CD4-positive, alpha-beta memory T cell (primary cell): ENCODE measurements around the gene TBC1D20. TPM values are rescaled to one million over a fixed set of nuclear protein-coding genes. Genes with fewer than 3 reads are reported as not detected.
A peak's percentile ranks its signal among the peaks of the same experiment; 100 is the strongest.
"Not testable (repeated sequence)": the region's sequence is repeated elsewhere in the genome, so short reads cannot be mapped to it uniquely, and the experiment has no call there.

Experiments
- CTCF ChIA-PET: fragments of 350-600 bp; sonication (Branson Sonifier 250); formaldehyde crosslinking; loops from one replicate; lab custom pipeline; 2021; ENCODE audit warnings: inconsistent platforms; ENCODE audit not compliant: partially characterized antibody; lab: Charles Lee
- POLR2A ChIA-PET: fragments of 350-600 bp; sonication (Branson Sonifier 250); formaldehyde crosslinking; loops from one replicate; lab custom pipeline; 2021; ENCODE audit not compliant: partially characterized antibody; lab: Charles Lee
- DNase-seq, 5 donors: peaks; one replicate each; pipeline versions ENCODE4 v3.0.0 to v3.0.0-alpha.2; 2020 to 2022; ENCODE audit warnings: mixed read lengths in 1 of 5
- H3K27ac ChIP-seq: one replicate; pipeline ENCODE4 v1.7.0; 2013; ENCODE audit warnings: low read depth, low read length
- H3K27me3 ChIP-seq: 2 replicates; pipeline ENCODE4 v1.7.0; 2013; ENCODE audit warnings: mild to moderate bottlenecking, low read length, moderate library complexity; ENCODE audit not compliant: insufficient read depth
- H3K36me3 ChIP-seq: 2 replicates; pipeline ENCODE4 v1.7.0; 2013; ENCODE audit warnings: mild to moderate bottlenecking, low read length, moderate library complexity; ENCODE audit not compliant: insufficient read depth
- H3K4me1 ChIP-seq: 2 replicates; pipeline ENCODE4 v1.7.0; 2013; ENCODE audit warnings: mild to moderate bottlenecking, low read length, moderate library complexity; ENCODE audit not compliant: insufficient read depth
- H3K4me3 ChIP-seq, 2 donors: one replicate each; pipeline ENCODE4 v1.7.0; 2013; ENCODE audit warnings: low read length in 2 of 2, mild to moderate bottlenecking in 1 of 2
- H3K9me3 ChIP-seq, 2 donors: one replicate each; pipeline ENCODE4 v1.7.0; 2013; ENCODE audit warnings: low read length in 2 of 2, control low read depth in 1 of 2; ENCODE audit not compliant: control insufficient read depth in 1 of 2
- H3K27ac Mint-ChIP-seq, 7 donors: one replicate each; pipeline ENCODE4 v1.8.0; 2020 to 2021; ENCODE audit warnings: mixed read lengths in 7 of 7, mild to moderate bottlenecking in 6 of 7, inconsistent platforms in 3 of 7, moderate library complexity in 3 of 7
- H3K27me3 Mint-ChIP-seq, 2 donors: one replicate each; pipeline ENCODE4 v1.8.0; 2020 to 2021; ENCODE audit warnings: mixed read lengths in 2 of 2
- H3K36me3 Mint-ChIP-seq, 2 donors: one replicate each; pipeline ENCODE4 v1.8.0; 2020 to 2021; ENCODE audit warnings: mixed read lengths in 2 of 2, inconsistent platforms in 1 of 2, mild to moderate bottlenecking in 1 of 2
- H3K4me1 Mint-ChIP-seq, 4 donors: one replicate each; pipeline ENCODE4 v1.8.0; 2020 to 2021; ENCODE audit warnings: mixed read lengths in 4 of 4, mild to moderate bottlenecking in 1 of 4
- H3K4me3 Mint-ChIP-seq, 8 donors: one replicate each; pipeline ENCODE4 v1.8.0; 2020 to 2021; ENCODE audit warnings: mixed read lengths in 8 of 8, mild to moderate bottlenecking in 7 of 8, moderate library complexity in 6 of 8, inconsistent platforms in 3 of 8
- H3K9me3 Mint-ChIP-seq, 8 donors: one replicate each; pipeline ENCODE4 v1.8.0; 2020 to 2021; ENCODE audit warnings: mixed read lengths in 8 of 8, mild to moderate bottlenecking in 5 of 8, inconsistent platforms in 3 of 8, moderate library complexity in 1 of 8
- intact Hi-C: fragments of 100-400 bp; cut with micrococcal nuclease; formaldehyde crosslinking; loops from one replicate; pipeline ENCODE4 v1.15.1; 2023
- polyA plus RNA-seq, 2 donors: library from polyadenylated mRNA; unstranded; fragments of 300-500 nt; fragmentation: Illumina TruSeq; gene quantifications; one replicate each; pipeline ENCODE4 v1.2.3, GENCODE V29; 2021
- total RNA-seq, 2 experiments: library from RNA; stranded (reverse); gene quantifications; one replicate each; pipeline ENCODE4 v1.2.3, GENCODE V29; 2021

TBC1D20 gene
- 10 to 100 TPM; 42.1 to 42.9 TPM for total RNA-seq
- polyA plus RNA-seq = 10 to 100 TPM; 19.3 to 22.8 TPM

- Histone ChIP-seq H3K9me3 (no peaks in the 10 kb centered on the region), H3K27me3 (no peaks in the 10 kb centered on the region), H3K36me3 (no peaks in the 10 kb centered on the region), H3K4me1 (peaks cover 37% of the 10 kb centered on the region), H3K27ac (peak within 1 kb of the TSS; percentile 84), H3K4me3 (peak within 1 kb of the TSS; percentile 70 to 76)
- POLR2A ChIA-PET = interaction anchor here (0.8 to 3.1 kb wide), 15 partner anchors 9 to 166 kb away, joined by 3 to 23 read pairs (median 5); partner anchors contain the start of genes CSNK2A1, RBCK1, SOX12 and TRIB3
- CTCF ChIA-PET = interaction anchor here (1.5 to 2.2 kb wide), 2 partner anchors 14 to 55 kb away, joined by 5 to 13 read pairs; no protein-coding TSS in a partner anchor
- Mint-ChIP-seq H3K4me1 (peaks cover 30 to 49% (median 41%) of the 10 kb centered on the region in 4 donors), H3K36me3 (peaks cover 2 to 9% of the 10 kb centered on the region in 2 donors), H3K4me3 (peak within 1 kb of the TSS; percentile 97 to 99 (median 98)), H3K9me3 (peaks cover 0 to 3% (median 0%) of the 10 kb centered on the region in 8 donors), H3K27ac (peak within 1 kb of the TSS; percentile 91 to 98 (median 97)), H3K27me3 (peaks cover 0 to 2% of the 10 kb centered on the region in 2 donors)
- DNase-seq = peak; percentile 80 to 90 (median 89)
- intact Hi-C loops = loop anchor here (1.0 to 2.0 kb wide), 7 partner anchors 17 to 116 kb away; partner anchors contain the start of genes CSNK2A1, NRSN2 and RBCK1
Observed at GRCh38 chr20:462199-462991, at the start of gene TBC1D20. Gene TBC1D20 (minus strand): TSS chr20:462533. CDS start chr20:462405, 128 bp downstream.

- peaks cover 13 to 56% of the 10 kb centered on the region in 2 donors for H3K36me3 Mint-ChIP-seq
- H3K4me1 ChIP-seq, DNase-seq, H3K9me3 ChIP-seq, H3K9me3 Mint-ChIP-seq, H3K27ac ChIP-seq, H3K27ac Mint-ChIP-seq, H3K4me3 Mint-ChIP-seq, H3K27me3 Mint-ChIP-seq, intact Hi-C loops, H3K4me3 ChIP-seq, H3K27me3 ChIP-seq: not testable (repeated sequence)
- CTCF ChIA-PET = interaction anchor here (1.2 kb wide), 1 partner anchor 31 kb away, joined by 3 read pairs; no protein-coding TSS in a partner anchor
- POLR2A ChIA-PET = interaction anchor here (1.1 kb wide), 1 partner anchor 10 kb away, joined by 3 read pairs; no protein-coding TSS in a partner anchor
- H3K4me1 Mint-ChIP-seq = peaks cover 26 to 44% (median 34%) of the 10 kb centered on the region in 4 donors
- peaks cover 23% of the 10 kb centered on the region for H3K36me3 ChIP-seq
Observed at GRCh38 chr20:510328-511057, 48.2 kb upstream of the TBC1D20 start.

GRCh38 chr20:508364-508787 is 46.0 kb upstream of the TBC1D20 start:
- H3K9me3 Mint-ChIP-seq, H3K27ac ChIP-seq, H3K27me3 Mint-ChIP-seq, DNase-seq, H3K9me3 ChIP-seq, H3K27me3 ChIP-seq, POLR2A ChIA-PET, H3K4me3 ChIP-seq, intact Hi-C loops, H3K4me1 ChIP-seq, H3K4me3 Mint-ChIP-seq: not testable (repeated sequence)
- CTCF ChIA-PET = interaction anchor here (1.0 to 1.3 kb wide), 2 partner anchors 52 to 54 kb away, joined by 3 read pairs; no protein-coding TSS in a partner anchor
- peak overlapping the region in 1 of 7 donors; percentile 3 for H3K27ac Mint-ChIP-seq
- H3K36me3 Mint-ChIP-seq = peaks cover 21 to 51% of the 10 kb centered on the region in 2 donors
- H3K36me3 ChIP-seq = peaks cover 32% of the 10 kb centered on the region
- peaks cover 12 to 27% (median 17%) of the 10 kb centered on the region in 4 donors for H3K4me1 Mint-ChIP-seq

GRCh38 chr20:507761-508332 is 45.5 kb upstream of the TBC1D20 start:
- ChIA-PET POLR2A (interaction anchor here (0.9 kb wide), 1 partner anchor 12 kb away, joined by 4 read pairs; no protein-coding TSS in a partner anchor), CTCF (interaction anchor here (1.3 kb wide), 1 partner anchor 53 kb away, joined by 3 read pairs; no protein-coding TSS in a partner anchor)
- Mint-ChIP-seq H3K4me1 (peaks cover 9 to 21% (median 14%) of the 10 kb centered on the region in 4 donors), H3K4me3 (no peak overlapping the region), H3K9me3 (no peaks in the 10 kb centered on the region), H3K36me3 (peaks cover 26 to 54% of the 10 kb centered on the region in 2 donors), H3K27me3 (no peaks in the 10 kb centered on the region), H3K27ac (no peak overlapping the region)
- intact Hi-C loops = no loop called here
- H3K27ac ChIP-seq = no peak overlapping the region
- DNase-seq = no peak
- peaks cover 4% of the 10 kb centered on the region for H3K4me1 ChIP-seq
- H3K9me3 ChIP-seq = no peaks in the 10 kb centered on the region
- no peak overlapping the region for H3K4me3 ChIP-seq
- H3K36me3 ChIP-seq = peaks cover 37% of the 10 kb centered on the region
- no peaks in the 10 kb centered on the region for H3K27me3 ChIP-seq

DNA sequence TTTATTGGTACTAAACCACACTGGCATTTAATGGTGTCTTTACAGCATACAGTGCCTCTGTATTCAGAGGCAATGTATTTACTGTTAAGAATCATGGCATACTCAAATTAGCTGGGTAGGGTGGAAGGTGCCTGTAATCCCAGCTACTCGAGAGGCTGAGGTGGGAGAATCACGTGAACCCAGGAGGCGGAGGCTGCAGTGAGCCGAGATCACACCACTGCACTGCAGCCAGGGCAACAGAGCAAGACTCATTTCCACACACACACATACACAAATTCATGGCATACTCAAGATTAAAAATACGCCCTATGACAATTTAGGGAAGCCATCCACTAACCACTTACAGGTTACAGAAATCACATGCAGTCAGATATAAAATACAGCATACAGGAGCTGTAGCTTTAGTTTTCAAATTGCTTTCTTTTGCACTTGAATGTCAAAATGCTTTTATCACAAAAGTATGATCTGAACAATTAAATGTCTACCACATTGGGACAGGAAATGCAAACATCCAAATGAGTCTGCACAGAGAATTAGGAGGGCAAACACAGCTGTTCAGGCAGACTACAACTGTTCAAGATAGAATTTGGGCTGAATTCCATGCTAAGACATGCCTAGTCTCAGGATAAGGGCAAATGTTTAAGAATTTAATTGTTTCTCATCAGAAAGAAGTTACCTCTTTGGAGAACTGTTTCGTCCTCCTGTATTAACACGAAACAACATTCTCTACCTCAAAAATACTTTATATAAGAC is 44.8 kb upstream of the TBC1D20 start:
- no peak overlapping the region for H3K4me3 Mint-ChIP-seq
- H3K27ac Mint-ChIP-seq = peak overlapping the region in 1 of 7 donors; percentile 19
- POLR2A ChIA-PET = interaction anchor here (0.9 kb wide), 1 partner anchor 12 kb away, joined by 4 read pairs; no protein-coding TSS in a partner anchor

DNA sequence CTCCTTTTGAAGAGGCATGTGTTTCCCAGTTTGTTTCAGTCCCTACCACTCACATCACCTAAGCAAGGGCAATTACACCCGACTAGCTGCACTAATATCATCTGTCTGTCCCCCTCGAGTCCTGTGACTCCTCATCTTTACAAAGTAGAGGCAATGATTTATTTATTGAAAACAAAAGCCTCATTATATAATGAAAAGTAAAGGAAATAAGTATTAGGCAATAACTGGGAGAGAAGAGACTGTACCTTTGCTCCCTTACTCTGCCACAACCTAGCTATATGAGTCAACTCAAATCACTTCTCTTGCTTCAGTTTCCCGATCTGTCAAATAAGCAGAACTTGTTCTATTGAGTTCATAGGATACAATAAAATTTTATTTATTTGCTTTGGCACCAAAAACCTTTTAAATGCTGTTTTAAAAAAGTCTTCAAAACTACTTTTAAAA is 42.3 kb upstream of the TBC1D20 start:
- Histone ChIP-seq H3K27ac (no peak overlapping the region), H3K27me3 (no peaks in the 10 kb centered on the region), H3K9me3 (no peaks in the 10 kb centered on the region), H3K36me3 (peaks cover 51% of the 10 kb centered on the region), H3K4me3 (no peak overlapping the region), H3K4me1 (no peaks in the 10 kb centered on the region)
- no peak overlapping the region for H3K27ac Mint-ChIP-seq
- peaks cover 0 to 4% (median under 1%) of the 10 kb centered on the region in 4 donors for H3K4me1 Mint-ChIP-seq
- POLR2A ChIA-PET = no interaction called here
- DNase-seq = no peak
- no peak overlapping the region for H3K4me3 Mint-ChIP-seq
- CTCF ChIA-PET = no interaction called here
- peaks cover 39 to 64% of the 10 kb centered on the region in 2 donors for H3K36me3 Mint-ChIP-seq
- H3K27me3 Mint-ChIP-seq = no peaks in the 10 kb centered on the region
- intact Hi-C loops = no loop called here
- H3K9me3 Mint-ChIP-seq = no peaks in the 10 kb centered on the region

More for the DNA sequence above, 44.8 kb upstream of the TBC1D20 start:
- no peak overlapping the region for H3K27ac ChIP-seq
- Mint-ChIP-seq H3K9me3 (no peaks in the 10 kb centered on the region), H3K27me3 (no peaks in the 10 kb centered on the region), H3K36me3 (peaks cover 33 to 61% of the 10 kb centered on the region in 2 donors), H3K4me1 (peaks cover 7 to 17% (median 10%) of the 10 kb centered on the region in 4 donors)
- CTCF ChIA-PET = interaction anchor here (1.3 kb wide), 1 partner anchor 52 kb away, joined by 3 read pairs; no protein-coding TSS in a partner anchor
- DNase-seq = no peak
- intact Hi-C loops = no loop called here
- H3K36me3 ChIP-seq = peaks cover 43% of the 10 kb centered on the region
- no peaks in the 10 kb centered on the region for H3K9me3 ChIP-seq
- H3K4me3 ChIP-seq = no peak overlapping the region
- no peaks in the 10 kb centered on the region for H3K4me1 ChIP-seq
- H3K27me3 ChIP-seq = no peaks in the 10 kb centered on the region
